ENCODE data around the gene ZBTB4.

The ZBTB4 gene

DNA sequence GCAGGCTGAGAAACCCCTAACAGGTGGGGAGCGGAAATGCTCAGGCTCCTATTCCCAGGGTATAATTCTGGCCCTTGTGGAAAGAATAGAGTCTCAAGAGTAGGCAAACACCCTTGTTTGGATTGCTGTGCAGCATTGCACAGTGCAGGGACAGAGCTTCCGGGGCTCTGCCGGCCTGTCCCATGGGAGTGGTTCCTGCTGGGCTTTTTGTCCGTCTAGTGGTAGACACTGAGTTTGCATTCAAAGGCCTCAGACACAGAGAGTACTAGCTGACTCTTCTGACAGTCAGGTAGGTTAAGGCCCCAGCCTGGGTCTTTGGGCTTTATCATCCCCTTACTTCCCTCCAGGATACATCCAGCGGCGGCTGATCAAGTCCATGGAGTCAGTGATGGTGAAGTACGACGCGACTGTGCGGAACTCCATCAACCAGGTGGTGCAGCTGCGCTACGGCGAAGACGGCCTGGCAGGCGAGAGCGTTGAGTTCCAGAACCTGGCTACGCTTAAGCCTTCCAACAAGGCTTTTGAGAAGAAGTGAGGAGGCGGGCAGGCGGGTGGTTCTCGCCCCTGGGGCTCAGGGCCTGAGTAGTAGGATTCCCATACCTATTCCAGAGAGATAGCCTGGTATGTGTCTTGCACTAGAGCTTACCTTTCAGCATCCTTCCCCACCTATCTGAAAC is 22.9 kb upstream of the ZBTB4 start:
- Mint-ChIP-seq H3K4me3 (no peak overlapping the region), H3K4me1 (ENCODE audit: low read depth) (no peaks in the 10 kb centered on the region), H3K27me3 (no peaks in the 10 kb centered on the region), H3K27ac (peak overlapping the region; percentile 16), H3K36me3 (peaks cover 8% of the 10 kb centered on the region), H3K9me3 (ENCODE audit: low read depth) (no peaks in the 10 kb centered on the region)

DNA sequence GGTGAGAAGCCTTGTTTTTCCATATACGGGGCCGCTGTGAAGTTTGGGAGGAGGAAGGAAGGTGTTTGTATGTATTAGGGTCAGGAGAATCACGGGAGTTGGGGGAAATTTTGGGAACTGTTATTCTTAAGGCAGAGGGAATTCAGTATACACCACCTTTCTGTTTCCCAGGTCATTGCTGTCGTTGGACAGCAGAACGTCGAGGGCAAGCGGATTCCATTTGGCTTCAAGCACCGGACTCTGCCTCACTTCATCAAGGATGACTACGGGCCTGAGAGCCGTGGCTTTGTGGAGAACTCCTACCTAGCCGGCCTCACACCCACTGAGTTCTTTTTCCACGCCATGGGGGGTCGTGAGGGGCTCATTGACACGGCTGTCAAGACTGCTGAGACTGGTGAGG is 22.3 kb upstream of the ZBTB4 start:
- Mint-ChIP-seq H3K4me3 (no peak overlapping the region), H3K36me3 (peaks cover 10% of the 10 kb centered on the region), H3K27ac (no peak overlapping the region)

GRCh38 chr17:7499161-7499560 is 19.7 kb upstream of the ZBTB4 start:
- H3K27ac Mint-ChIP-seq = no peak overlapping the region
- no peaks in the 10 kb centered on the region for H3K27me3 Mint-ChIP-seq
- H3K36me3 Mint-ChIP-seq = peaks cover 5% of the 10 kb centered on the region

More for the DNA sequence above, 22.3 kb upstream of the ZBTB4 start:
- H3K4me1 Mint-ChIP-seq (ENCODE audit: low read depth) = no peaks in the 10 kb centered on the region
- H3K27me3 Mint-ChIP-seq = no peaks in the 10 kb centered on the region
- H3K9me3 Mint-ChIP-seq (ENCODE audit: low read depth) = no peaks in the 10 kb centered on the region

GRCh38 chr17:7497636-7498035 is 18.2 kb upstream of the ZBTB4 start:
- Mint-ChIP-seq H3K36me3 (peaks cover 5% of the 10 kb centered on the region), H3K27me3 (no peaks in the 10 kb centered on the region), H3K4me3 (no peak overlapping the region), H3K4me1 (ENCODE audit: low read depth) (peaks cover 21% of the 10 kb centered on the region), H3K27ac (no peak overlapping the region), H3K9me3 (ENCODE audit: low read depth) (no peaks in the 10 kb centered on the region)

More at GRCh38 chr17:7499161-7499560, 19.7 kb upstream of the ZBTB4 start:
- H3K4me3 Mint-ChIP-seq = no peak overlapping the region
- peaks cover 6% of the 10 kb centered on the region for H3K4me1 Mint-ChIP-seq (ENCODE audit: low read depth)
- no peaks in the 10 kb centered on the region for H3K9me3 Mint-ChIP-seq (ENCODE audit: low read depth)

GRCh38 chr17:7497228-7497627 is 17.8 kb upstream of the ZBTB4 start:
- Mint-ChIP-seq H3K27ac (no peak overlapping the region), H3K9me3 (ENCODE audit: low read depth) (no peaks in the 10 kb centered on the region), H3K36me3 (peaks cover 5% of the 10 kb centered on the region), H3K27me3 (no peaks in the 10 kb centered on the region), H3K4me1 (ENCODE audit: low read depth) (peaks cover 25% of the 10 kb centered on the region), H3K4me3 (no peak overlapping the region)

DNA sequence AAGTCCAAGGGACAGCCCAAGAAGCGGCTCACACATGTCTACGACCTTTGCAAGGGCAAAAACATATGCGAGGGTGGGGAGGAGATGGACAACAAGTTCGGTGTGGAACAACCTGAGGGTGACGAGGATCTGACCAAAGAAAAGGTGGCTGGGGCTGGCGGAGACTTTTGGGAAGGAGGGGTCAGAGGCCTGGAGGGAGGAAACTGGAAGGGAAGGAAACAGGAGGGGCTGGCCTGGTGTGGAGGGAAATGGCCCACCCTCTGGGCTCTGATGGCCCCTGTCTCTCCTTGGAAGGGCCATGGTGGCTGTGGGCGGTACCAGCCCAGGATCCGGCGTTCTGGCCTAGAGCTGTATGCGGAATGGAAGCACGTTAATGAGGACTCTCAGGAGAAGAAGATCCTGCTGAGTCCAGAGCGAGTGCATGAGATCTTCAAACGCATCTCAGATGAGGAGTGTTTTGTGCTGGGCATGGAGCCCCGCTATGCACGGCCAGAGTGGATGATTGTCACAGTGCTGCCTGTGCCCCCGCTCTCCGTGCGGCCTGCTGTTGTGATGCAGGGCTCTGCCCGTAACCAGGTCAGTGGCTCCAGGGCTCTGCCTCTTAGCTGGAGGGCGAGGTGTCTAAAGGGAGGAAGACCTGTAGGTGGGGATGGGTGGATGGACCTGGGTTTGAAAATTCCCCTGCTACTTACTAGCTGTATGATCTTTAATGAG is 17.2 kb upstream of the ZBTB4 start:
- peaks cover 5% of the 10 kb centered on the region for H3K36me3 Mint-ChIP-seq
- H3K4me1 Mint-ChIP-seq (ENCODE audit: low read depth) = peaks cover 30% of the 10 kb centered on the region
- H3K27ac Mint-ChIP-seq = no peak overlapping the region
- no peaks in the 10 kb centered on the region for H3K9me3 Mint-ChIP-seq (ENCODE audit: low read depth)
- H3K27me3 Mint-ChIP-seq = no peaks in the 10 kb centered on the region
- no peak overlapping the region for H3K4me3 Mint-ChIP-seq

GRCh38 chr17:7495906-7496434 is 16.5 kb upstream of the ZBTB4 start:
- Mint-ChIP-seq H3K36me3 (peaks cover 5% of the 10 kb centered on the region), H3K4me1 (ENCODE audit: low read depth) (peaks cover 34% of the 10 kb centered on the region), H3K27ac (no peak overlapping the region), H3K4me3 (no peak overlapping the region), H3K27me3 (no peaks in the 10 kb centered on the region), H3K9me3 (ENCODE audit: low read depth) (no peaks in the 10 kb centered on the region)

GRCh38 chr17:7493941-7494340 is 14.5 kb upstream of the ZBTB4 start:
- H3K27me3 Mint-ChIP-seq = no peaks in the 10 kb centered on the region
- no peak overlapping the region for H3K4me3 Mint-ChIP-seq
- peak overlapping the region; percentile 54 for H3K27ac Mint-ChIP-seq
- H3K36me3 Mint-ChIP-seq = peaks cover 2% of the 10 kb centered on the region
- no peaks in the 10 kb centered on the region for H3K9me3 Mint-ChIP-seq (ENCODE audit: low read depth)
- H3K4me1 Mint-ChIP-seq (ENCODE audit: low read depth) = peaks cover 50% of the 10 kb centered on the region

GRCh38 chr17:7491583-7491982 is 12.2 kb upstream of the ZBTB4 start:
- Mint-ChIP-seq H3K27me3 (no peaks in the 10 kb centered on the region), H3K4me3 (peak overlapping the region; percentile 51), H3K9me3 (ENCODE audit: low read depth) (no peaks in the 10 kb centered on the region), H3K27ac (peak overlapping the region; percentile 46), H3K4me1 (ENCODE audit: low read depth) (peaks cover 70% of the 10 kb centered on the region), H3K36me3 (peaks cover 3% of the 10 kb centered on the region)

GRCh38 chr17:7490144-7490543 is 10.7 kb upstream of the ZBTB4 start:
- H3K36me3 Mint-ChIP-seq = peaks cover 8% of the 10 kb centered on the region
- H3K9me3 Mint-ChIP-seq (ENCODE audit: low read depth) = no peaks in the 10 kb centered on the region
- peaks cover 78% of the 10 kb centered on the region for H3K4me1 Mint-ChIP-seq (ENCODE audit: low read depth)
- H3K4me3 Mint-ChIP-seq = no peak overlapping the region
- H3K27ac Mint-ChIP-seq = no peak overlapping the region
- no peaks in the 10 kb centered on the region for H3K27me3 Mint-ChIP-seq

GRCh38 chr17:7486181-7486580 is 6.8 kb upstream of the ZBTB4 start:
- H3K27ac Mint-ChIP-seq = peak overlapping the region; percentile 83

GRCh38 chr17:7484919-7485377 is 5.5 kb upstream of the ZBTB4 start:
- H3K27ac Mint-ChIP-seq = peak overlapping the region; percentile 100
- H3K36me3 Mint-ChIP-seq = peaks cover 9% of the 10 kb centered on the region
- no peaks in the 10 kb centered on the region for H3K27me3 Mint-ChIP-seq
- peaks cover 71% of the 10 kb centered on the region for H3K4me1 Mint-ChIP-seq (ENCODE audit: low read depth)
- peak overlapping the region; percentile 98 for H3K4me3 Mint-ChIP-seq
- no peaks in the 10 kb centered on the region for H3K9me3 Mint-ChIP-seq (ENCODE audit: low read depth)

More at GRCh38 chr17:7486181-7486580, 6.8 kb upstream of the ZBTB4 start:
- Mint-ChIP-seq H3K9me3 (ENCODE audit: low read depth) (no peaks in the 10 kb centered on the region), H3K27me3 (no peaks in the 10 kb centered on the region), H3K36me3 (peaks cover 9% of the 10 kb centered on the region), H3K4me3 (peak overlapping the region; percentile 98), H3K4me1 (ENCODE audit: low read depth) (peaks cover 72% of the 10 kb centered on the region)

GRCh38 chr17:7484067-7484918 is 4.9 kb upstream of the ZBTB4 start, which contains the start of gene POLR2A:
Gene POLR2A, plus strand, starts transcription at chr17:7484366.
- Mint-ChIP-seq H3K4me1 (ENCODE audit: low read depth) (peaks cover 68% of the 10 kb centered on the region), H3K27ac (peak within 1 kb of the TSS; percentile 100), H3K27me3 (no peaks in the 10 kb centered on the region), H3K9me3 (ENCODE audit: low read depth) (no peaks in the 10 kb centered on the region), H3K36me3 (peaks cover 9% of the 10 kb centered on the region), H3K4me3 (peak within 1 kb of the TSS; percentile 98)

GRCh38 chr17:7483255-7484066 is 4.0 kb upstream of the ZBTB4 start:
- peaks cover 9% of the 10 kb centered on the region for H3K36me3 Mint-ChIP-seq
- no peaks in the 10 kb centered on the region for H3K27me3 Mint-ChIP-seq
- H3K27ac Mint-ChIP-seq = peak overlapping the region; percentile 100
- H3K9me3 Mint-ChIP-seq (ENCODE audit: low read depth) = no peaks in the 10 kb centered on the region
- H3K4me3 Mint-ChIP-seq = peak overlapping the region; percentile 98
- peaks cover 63% of the 10 kb centered on the region for H3K4me1 Mint-ChIP-seq (ENCODE audit: low read depth)
